Adipocyte (in vitro differentiated cells): ENCODE data around the gene DQX1.

Experiments used
- DNase-seq: peaks from one replicate; pipeline ENCODE4 v3.0.0-alpha.2; 2015; ENCODE audit warnings: low read depth
- H3K27me3 ChIP-seq: replicated peaks from 2 replicates; pipeline ENCODE4 v1.7.0; 2013; ENCODE audit warnings: mild to moderate bottlenecking, low read length, moderate library complexity; ENCODE audit not compliant: control insufficient read depth, insufficient read depth
- H3K36me3 ChIP-seq: 2 replicates; pipeline ENCODE4 v1.7.0; 2013; ENCODE audit warnings: low read length, mild to moderate bottlenecking, moderate library complexity; ENCODE audit not compliant: control insufficient read depth, insufficient read depth, severe bottlenecking
- H3K4me1 ChIP-seq: 2 replicates; pipeline ENCODE4 v1.7.0; 2013; ENCODE audit warnings: mild to moderate bottlenecking, low read length, moderate library complexity; ENCODE audit not compliant: control insufficient read depth, insufficient read depth
- H3K4me3 ChIP-seq: 2 replicates; pipeline ENCODE4 v1.7.0; 2013; ENCODE audit warnings: mild to moderate bottlenecking, low read length, moderate library complexity
- H3K9ac ChIP-seq: 2 replicates; pipeline ENCODE4 v1.7.0; 2013; ENCODE audit warnings: mild to moderate bottlenecking, low read length, moderate library complexity
- H3K9me3 ChIP-seq: 2 replicates; pipeline ENCODE4 v1.7.0; 2013; ENCODE audit warnings: mild to moderate bottlenecking, low read length, moderate library complexity; ENCODE audit not compliant: control insufficient read depth

Gene DQX1

GRCh38 chr2:74528600-74529356 is 2.7 kb upstream of the DQX1 start:
- H3K36me3 ChIP-seq: peaks cover 37% of the 10 kb centered on the region
- no peak for DNase-seq
- peak overlapping the region; percentile 98 for H3K4me3 ChIP-seq
- no peaks in the 10 kb centered on the region for H3K9me3 ChIP-seq
- no peaks in the 10 kb centered on the region for H3K27me3 ChIP-seq
- peak overlapping the region; percentile 99 for H3K9ac ChIP-seq
- peaks cover 27% of the 10 kb centered on the region for H3K4me1 ChIP-seq

GRCh38 chr2:74527741-74528140 is 1.7 kb upstream of the DQX1 start:
- H3K4me3 ChIP-seq: peak overlapping the region; percentile 98
- no peak for DNase-seq

GRCh38 chr2:74526649-74527230 is 709 bp upstream of the DQX1 start:
- Histone ChIP-seq H3K4me3 (no peak overlapping the region), H3K9me3 (no peaks in the 10 kb centered on the region), H3K9ac (no peak overlapping the region), H3K4me1 (peaks cover 24% of the 10 kb centered on the region), H3K36me3 (peaks cover 23% of the 10 kb centered on the region), H3K27me3 (peaks cover 14% of the 10 kb centered on the region)
- no peak for DNase-seq

More at GRCh38 chr2:74527741-74528140, 1.7 kb upstream of the DQX1 start:
- no peaks in the 10 kb centered on the region for H3K9me3 ChIP-seq
- peaks cover 28% of the 10 kb centered on the region for H3K36me3 ChIP-seq
- H3K9ac ChIP-seq: no peak overlapping the region
- H3K4me1 ChIP-seq: peaks cover 27% of the 10 kb centered on the region
- peaks cover 5% of the 10 kb centered on the region for H3K27me3 ChIP-seq

GRCh38 chr2:74524955-74525716 is 895 bp downstream of the DQX1 start:
- H3K4me3 ChIP-seq: no peak overlapping the region
- DNase-seq: no peak
- peaks cover 23% of the 10 kb centered on the region for H3K36me3 ChIP-seq
- peaks cover 28% of the 10 kb centered on the region for H3K27me3 ChIP-seq
- H3K4me1 ChIP-seq: peaks cover 12% of the 10 kb centered on the region
- no peak overlapping the region for H3K9ac ChIP-seq
- H3K9me3 ChIP-seq: peaks cover 3% of the 10 kb centered on the region

DNA sequence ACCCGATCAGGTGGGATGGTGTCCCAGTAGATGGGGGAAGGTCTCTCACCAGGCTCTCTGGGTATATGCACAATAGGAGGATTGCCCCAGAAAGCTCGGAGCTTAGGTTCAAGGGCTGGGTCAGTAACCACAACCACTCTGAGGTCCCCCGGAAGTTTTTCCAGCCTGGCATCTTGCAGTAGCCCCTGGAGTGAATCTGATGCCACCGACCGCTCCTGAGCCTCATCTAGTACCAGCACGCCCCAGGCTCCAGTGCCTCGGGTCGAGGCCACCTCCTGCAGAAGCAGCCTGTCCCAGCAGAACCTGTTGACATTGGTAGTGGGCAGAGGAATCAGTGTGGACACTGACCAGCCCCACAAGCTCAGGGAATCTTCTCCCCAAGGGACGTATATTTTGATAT is 2.0 kb downstream of the DQX1 start:
- H3K4me1 ChIP-seq: peaks cover 12% of the 10 kb centered on the region
- no peak overlapping the region for H3K4me3 ChIP-seq
- peaks cover 3% of the 10 kb centered on the region for H3K9me3 ChIP-seq
- H3K36me3 ChIP-seq: peaks cover 23% of the 10 kb centered on the region
- H3K9ac ChIP-seq: no peak overlapping the region
- no peak for DNase-seq
- H3K27me3 ChIP-seq: peaks cover 39% of the 10 kb centered on the region

DNA sequence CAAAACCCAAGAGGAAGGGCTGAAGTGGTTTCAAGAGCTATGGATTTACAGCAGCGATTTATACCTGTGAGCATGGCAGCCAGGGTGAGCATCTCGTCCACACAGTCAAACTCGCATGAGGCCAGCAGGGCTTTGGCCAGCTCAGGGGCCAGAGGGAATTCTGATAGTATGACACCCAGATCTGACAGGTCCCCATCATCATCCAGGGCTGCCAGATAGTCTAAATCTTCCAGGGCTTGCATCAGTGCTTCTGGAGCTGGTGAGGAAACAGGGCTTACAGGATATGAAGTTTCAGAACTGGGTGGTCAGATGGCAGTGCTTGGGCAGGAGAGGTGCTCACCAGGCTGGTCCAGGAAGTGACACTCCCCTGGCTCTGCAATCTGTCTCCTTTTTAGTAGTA is 3.5 kb downstream of the DQX1 start:
- DNase-seq: no peak
- H3K36me3 ChIP-seq: peaks cover 19% of the 10 kb centered on the region
- H3K4me1 ChIP-seq: no peaks in the 10 kb centered on the region
- no peak overlapping the region for H3K4me3 ChIP-seq
- H3K9me3 ChIP-seq: peaks cover 3% of the 10 kb centered on the region
- H3K27me3 ChIP-seq: peaks cover 54% of the 10 kb centered on the region
- H3K9ac ChIP-seq: no peak overlapping the region

DNA sequence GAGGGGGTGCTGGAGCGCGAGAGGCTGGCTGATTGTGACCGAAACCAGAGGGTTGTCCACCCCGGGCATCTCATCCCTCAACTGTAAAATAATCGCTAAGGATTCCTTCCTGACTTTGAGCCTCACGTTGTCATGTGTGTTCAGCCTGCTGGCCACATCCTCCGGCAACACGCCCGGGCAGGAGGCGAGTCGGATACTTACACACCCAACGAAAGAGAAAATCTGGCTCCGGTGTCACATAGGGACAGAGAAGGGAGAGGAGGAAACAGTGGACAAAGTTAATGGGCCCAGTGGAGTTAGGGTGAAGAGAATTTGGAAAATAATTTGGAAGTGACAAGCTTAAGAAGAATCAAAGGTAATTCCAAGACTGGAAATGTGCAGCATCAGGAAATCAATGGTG is 9.4 kb downstream of the DQX1 start:
- H3K9ac ChIP-seq: no peak overlapping the region
- H3K4me1 ChIP-seq: no peaks in the 10 kb centered on the region
- no peak overlapping the region for H3K4me3 ChIP-seq
- H3K27me3 ChIP-seq: peaks cover 90% of the 10 kb centered on the region
- H3K36me3 ChIP-seq: no peaks in the 10 kb centered on the region
- peaks cover 3% of the 10 kb centered on the region for H3K9me3 ChIP-seq
- no peak for DNase-seq

- H3K4me3 ChIP-seq: peak overlapping the region; percentile 17
- no peak for DNase-seq
These were observed 9.9 kb downstream of the DQX1 start for GRCh38 chr2:74515981-74516633.

DNA sequence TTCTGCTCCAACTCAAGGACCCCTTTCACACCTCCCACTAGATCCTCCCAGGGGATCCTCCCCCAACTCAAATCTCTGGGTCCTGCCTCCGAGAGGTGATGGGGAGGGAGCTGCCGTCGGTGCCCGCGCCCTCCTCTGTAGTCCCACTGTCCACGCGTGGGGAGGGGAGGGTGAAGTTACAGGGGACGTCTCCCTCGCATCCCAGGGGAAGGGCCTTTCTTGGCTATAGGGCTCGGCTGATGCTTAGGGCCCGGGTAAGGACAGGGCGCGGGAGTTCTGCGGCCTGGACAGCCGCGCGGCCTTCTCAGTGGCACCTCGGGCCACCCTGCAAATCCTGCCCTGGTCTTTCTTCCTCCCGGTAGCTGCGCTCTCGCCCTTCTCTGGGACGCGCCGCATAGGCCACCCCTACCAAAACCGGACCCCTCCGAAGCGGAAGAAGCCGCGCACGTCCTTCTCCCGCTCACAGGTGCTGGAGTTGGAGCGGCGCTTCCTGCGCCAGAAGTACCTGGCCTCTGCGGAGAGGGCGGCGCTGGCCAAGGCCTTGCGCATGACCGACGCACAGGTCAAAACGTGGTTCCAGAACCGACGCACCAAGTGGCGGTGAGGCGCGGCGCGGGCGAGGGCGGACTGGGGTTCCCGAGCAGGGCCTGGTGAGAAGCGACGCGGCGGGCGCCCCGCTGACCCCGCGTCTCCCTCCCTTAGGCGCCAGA is 10.6 kb downstream of the DQX1 start:
- Histone ChIP-seq H3K27me3 (peaks cover 92% of the 10 kb centered on the region), H3K9ac (no peak overlapping the region), H3K4me3 (no peak overlapping the region), H3K9me3 (peaks cover 3% of the 10 kb centered on the region), H3K36me3 (no peaks in the 10 kb centered on the region), H3K4me1 (no peaks in the 10 kb centered on the region)
- no peak for DNase-seq

More at GRCh38 chr2:74515981-74516633, 9.9 kb downstream of the DQX1 start:
- no peaks in the 10 kb centered on the region for H3K36me3 ChIP-seq
- peaks cover 3% of the 10 kb centered on the region for H3K9me3 ChIP-seq
- peaks cover 92% of the 10 kb centered on the region for H3K27me3 ChIP-seq
- no peak overlapping the region for H3K9ac ChIP-seq
- H3K4me1 ChIP-seq: no peaks in the 10 kb centered on the region

- DNase-seq: no peak
These were observed 11.4 kb downstream of the DQX1 start, which contains the start of gene TLX2 for GRCh38 chr2:74514368-74515270. TSS of gene TLX2 (plus strand) at chr2:74514450. CDS start at chr2:74514807, 357 bp downstream.

More at GRCh38 chr2:74514368-74515270, 11.4 kb downstream of the DQX1 start, which contains the start of gene TLX2:
- H3K36me3 ChIP-seq: no peaks in the 10 kb centered on the region
- H3K4me1 ChIP-seq: no peaks in the 10 kb centered on the region
- no peak within 1 kb of the TSS for H3K9ac ChIP-seq
- H3K4me3 ChIP-seq: no peak within 1 kb of the TSS
- no peaks in the 10 kb centered on the region for H3K9me3 ChIP-seq
- peaks cover 86% of the 10 kb centered on the region for H3K27me3 ChIP-seq
